IMR-90 (cell line): ENCODE results near the gene CYP46A1. TPM values are rescaled to one million over a fixed set of nuclear protein-coding genes. Genes with fewer than 3 reads are reported as not detected.

Experiments used
- ATAC-seq: fragments of 200-7000 bp; cut with Tn5 transposase; 2 replicates; pipeline ENCODE4 v1.9.1; 2020; ENCODE audit warnings: low read depth, mild to moderate bottlenecking, moderate library complexity
- BruUV-seq: library from RNA; stranded (reverse); fragments of 400-500 nt; replicated peaks from 2 replicates; lab custom pipeline; 2021; lab: Mats Ljungman, UMichigan
- CTCF ChIA-PET: fragments of 300-600 bp; formaldehyde crosslinking; extraction: SDS; loops from one replicate; lab custom pipeline; 2021; ENCODE audit warnings: antibody characterized with exemption; lab: Yijun Ruan, JAX
- POLR2A ChIA-PET: fragments of 300-600 bp; sonication (Branson Sonifier 250); formaldehyde crosslinking; loops from one replicate; lab custom pipeline; 2022; ENCODE audit warnings: antibody characterized with exemption; ENCODE audit not compliant: unreplicated experiment; lab: Charles Lee
- DNase-seq: peaks from one replicate; pipeline ENCODE4 v3.0.0; 2013
- H2AFZ ChIP-seq: replicated peaks from 2 replicates; pipeline ENCODE3; 2013; ENCODE audit warnings: low read length, mild to moderate bottlenecking; ENCODE audit not compliant: poor library complexity
- H2AK5ac ChIP-seq: 2 replicates; pipeline ENCODE4 v1.6.1; 2013; ENCODE audit warnings: low read depth, low read length, inconsistent platforms
- H2AK9ac ChIP-seq: replicated peaks from 2 replicates; pipeline ENCODE3; 2013; ENCODE audit warnings: mild to moderate bottlenecking, low read depth, low read length, moderate library complexity; ENCODE audit not compliant: poor library complexity
- H2BK120ac ChIP-seq: 2 replicates; pipeline ENCODE4 v1.6.1; 2013; ENCODE audit warnings: low read depth, low read length, inconsistent platforms
- H2BK15ac ChIP-seq: 3 replicates; pipeline ENCODE4 v1.6.1; 2013; ENCODE audit warnings: low read depth, low read length, inconsistent platforms
- H2BK20ac ChIP-seq: 2 replicates; pipeline ENCODE4 v1.6.1; 2013; ENCODE audit warnings: low read depth, mild to moderate bottlenecking, inconsistent platforms, low read length, moderate library complexity
- H2BK5ac ChIP-seq: 2 replicates; pipeline ENCODE4 v1.6.1; 2013; ENCODE audit warnings: mild to moderate bottlenecking, low read depth, low read length, inconsistent platforms; ENCODE audit not compliant: poor library complexity, severe bottlenecking
- H3K14ac ChIP-seq: replicated peaks from 2 replicates; pipeline ENCODE4 v1.6.1; 2013; ENCODE audit warnings: low read depth, low read length, inconsistent platforms
- H3K18ac ChIP-seq: 2 replicates; pipeline ENCODE4 v1.6.1; 2013; ENCODE audit warnings: low read depth, low read length, control low read depth
- H3K23ac ChIP-seq: 2 replicates; pipeline ENCODE4 v1.6.1; 2013; ENCODE audit warnings: low read depth, low read length, inconsistent platforms
- H3K27ac ChIP-seq: 2 replicates; pipeline ENCODE4 v1.5.1; 2013; ENCODE audit warnings: mild to moderate bottlenecking, control low read depth, low read length; ENCODE audit not compliant: insufficient read depth
- H3K27me3 ChIP-seq: 2 replicates; pipeline ENCODE4 v1.6.1; 2013; ENCODE audit warnings: low read length; ENCODE audit not compliant: control insufficient read depth, insufficient read depth
- H3K36me3 ChIP-seq: 2 replicates; pipeline ENCODE4 v1.6.1; 2013; ENCODE audit warnings: low read length, mixed read lengths; ENCODE audit not compliant: control insufficient read depth, insufficient read depth
- H3K4ac ChIP-seq: 2 replicates; pipeline ENCODE4 v1.6.1; 2013; ENCODE audit warnings: low read depth, low read length, inconsistent platforms
- H3K4me1 ChIP-seq: 2 replicates; pipeline ENCODE4 v1.6.1; 2013; ENCODE audit warnings: low read length, mixed read lengths; ENCODE audit not compliant: control insufficient read depth, insufficient read depth
- H3K4me2 ChIP-seq: 2 replicates; pipeline ENCODE4 v1.6.1; 2013; ENCODE audit warnings: low read depth, mild to moderate bottlenecking, control low read depth, low read length, moderate library complexity
- H3K4me3 ChIP-seq: 2 replicates; pipeline ENCODE4 v1.5.1; 2013; ENCODE audit warnings: low read depth, mild to moderate bottlenecking, control low read depth, low read length, moderate library complexity; ENCODE audit not compliant: insufficient read depth
- H3K56ac ChIP-seq: 2 replicates; pipeline ENCODE4 v1.6.1; 2013; ENCODE audit warnings: low read length, inconsistent platforms; ENCODE audit not compliant: insufficient read depth; ENCODE audit errors: extremely low read depth
- H3K79me1 ChIP-seq, 2 experiments: 2 replicates each; pipeline ENCODE4 v1.6.1; 2013; ENCODE audit warnings: low read length in 2 of 2, inconsistent platforms in 1 of 2, low read depth in 1 of 2
- H3K9ac ChIP-seq: 2 replicates; pipeline ENCODE4 v1.6.1; 2013; ENCODE audit warnings: low read depth, low read length, control low read depth
- H3K9me1 ChIP-seq: 2 replicates; pipeline ENCODE4 v1.6.1; 2013; ENCODE audit warnings: low read length, inconsistent platforms; ENCODE audit not compliant: insufficient read depth
- H3K9me3 ChIP-seq: 2 replicates; pipeline ENCODE4 v1.6.1; 2013; ENCODE audit warnings: low read length; ENCODE audit not compliant: control insufficient read depth, insufficient read depth
- H4K20me1 ChIP-seq: 2 replicates; pipeline ENCODE4 v1.6.1; 2013; ENCODE audit warnings: low read length, inconsistent platforms; ENCODE audit not compliant: insufficient read depth
- H4K5ac ChIP-seq: 2 replicates; pipeline ENCODE4 v1.6.1; 2013; ENCODE audit warnings: mild to moderate bottlenecking, low read depth, low read length, control low read depth
- H4K8ac ChIP-seq, 2 experiments: 2 replicates each; pipeline ENCODE4 v1.6.1; 2013; ENCODE audit warnings: low read depth in 2 of 2, low read length in 2 of 2, control low read depth in 1 of 2, inconsistent platforms in 1 of 2
- H4K91ac ChIP-seq: 2 replicates; pipeline ENCODE4 v1.6.1; 2013; ENCODE audit warnings: low read depth, low read length, inconsistent platforms; ENCODE audit not compliant: insufficient read depth
- BHLHE40 ChIP-seq: fragments of 150-350 bp; IDR thresholded peaks from 2 replicates; pipeline ENCODE4 v1.6.1; 2016; ENCODE audit warnings: mild to moderate bottlenecking, low read depth, low read length
- CEBPB ChIP-seq: IDR thresholded peaks from 2 replicates; pipeline ENCODE4 v1.6.1; 2012; ENCODE audit warnings: low read depth, low read length, improper control_type of control experiment
- CHD1 ChIP-seq: IDR thresholded peaks from 2 replicates; pipeline ENCODE4 v1.6.1; 2012; ENCODE audit warnings: low read depth, low read length, improper control_type of control experiment
- CTCF ChIP-seq: conservative IDR thresholded peaks from 2 replicates; pipeline ENCODE4 v1.5.1; 2012; ENCODE audit warnings: mild to moderate bottlenecking, low read depth, low read length, improper control_type of control experiment
- ELK1 ChIP-seq: fragments of 150-350 bp; IDR thresholded peaks from 2 replicates; pipeline ENCODE4 v1.6.1; 2016; ENCODE audit warnings: low read depth, mild to moderate bottlenecking, low read length, moderate library complexity, borderline replicate concordance
- MAFK ChIP-seq: IDR thresholded peaks from 2 replicates; pipeline ENCODE4 v1.6.1; 2012; ENCODE audit warnings: low read depth, low read length, improper control_type of control experiment
- MAZ ChIP-seq: IDR thresholded peaks from 2 replicates; pipeline ENCODE4 v1.6.1; 2012; ENCODE audit warnings: low read depth, mild to moderate bottlenecking, low read length, improper control_type of control experiment, moderate library complexity, borderline replicate concordance
- MXI1 ChIP-seq: IDR thresholded peaks from 2 replicates; pipeline ENCODE4 v1.6.1; 2012; ENCODE audit warnings: low read depth, mild to moderate bottlenecking, low read length, moderate library complexity, borderline replicate concordance
- NFE2L2 ChIP-seq: fragments of 150-350 bp; IDR thresholded peaks from 2 replicates; pipeline ENCODE4 v1.6.1; 2016; ENCODE audit warnings: low read depth, mild to moderate bottlenecking, low read length
- POLR2A ChIP-seq: IDR thresholded peaks from 2 replicates; pipeline ENCODE4 v1.6.1; 2012; ENCODE audit warnings: mild to moderate bottlenecking, low read depth, low read length
- RAD21 ChIP-seq: IDR thresholded peaks from 2 replicates; pipeline ENCODE4 v1.6.1; 2012; ENCODE audit warnings: low read length, improper control_type of control experiment
- RCOR1 ChIP-seq: IDR thresholded peaks from 2 replicates; pipeline ENCODE4 v1.6.1; 2012; ENCODE audit warnings: mild to moderate bottlenecking, low read length, improper control_type of control experiment; ENCODE audit not compliant: insufficient replicate concordance
- RFX5 ChIP-seq: IDR thresholded peaks from 2 replicates; pipeline ENCODE4 v1.8.0; 2012; ENCODE audit warnings: low read depth, mild to moderate bottlenecking, low read length, moderate library complexity
- SMC3 ChIP-seq: fragments of 150-350 bp; IDR thresholded peaks from 2 replicates; pipeline ENCODE4 v1.6.1; 2016; ENCODE audit warnings: low read depth, mild to moderate bottlenecking, antibody characterized with exemption, low read length, moderate library complexity
- USF2 ChIP-seq: fragments of 150-350 bp; IDR thresholded peaks from 2 replicates; pipeline ENCODE4 v1.6.1; 2017; ENCODE audit warnings: mild to moderate bottlenecking, antibody characterized with exemption, low read length, low read depth
- WGBS, 2 experiments: methylation state at CpG; one replicate each; pipeline versions ENCODE4 v1.1.5 to v1.1.7; 2013; ENCODE audit warnings: missing lambda C conversion rate in 2 of 2; ENCODE audit not compliant: insufficient read length in 1 of 2; ENCODE audit errors: extremely low coverage in 2 of 2; 5-methylcytosine and 5-hydroxymethylcytosine counted together
- dilution Hi-C: fragments of 300-500 bp; cut with HindIII; formaldehyde crosslinking; loops from one replicate; pipeline ENCODE4 v1.14.3; 2018; ENCODE audit warnings: low sequenced_read_pairs; ENCODE audit not compliant: unreplicated experiment
- in situ Hi-C: fragments of 300-500 bp; cut with MboI; formaldehyde crosslinking; loops from 3 replicates; pipeline ENCODE4 v1.14.3; 2019; ENCODE audit warnings: low sequenced_read_pairs, inconsistent platforms, mixed read lengths
- intact Hi-C: fragments of 100-400 bp; cut with micrococcal nuclease; formaldehyde crosslinking; loops from 2 replicates; pipeline ENCODE4 v1.10.0; 2022
- polyA plus RNA-seq, 3 experiments: library from polyadenylated mRNA; depleted of rRNA; stranded (reverse); fragments of >200 nt; gene quantifications; 2 replicates each; pipeline ENCODE4 v1.2.3, GENCODE V29; 2012; ENCODE audit warnings: low replicate concordance in 1 of 3
- total RNA-seq: library from RNA; depleted of rRNA; stranded (reverse); fragments of >200 nt; gene quantifications from 2 replicates; pipeline ENCODE4 v1.2.3, GENCODE V29; 2012

Gene CYP46A1
- total and polyA plus RNA-seq, 2 of the 4 experiments (the other 2 are of a cell fraction), result 0.18 to 0.31 TPM

- Histone ChIP-seq H3K4me2 (no peak overlapping the region), H3K9ac (no peak overlapping the region), H2BK5ac (no peak overlapping the region), H4K91ac (no peak overlapping the region), H3K27ac (no peak overlapping the region), H3K36me3 (no peaks in the 10 kb centered on the region), H2AK5ac (no peak overlapping the region), H3K56ac (no peak overlapping the region), H3K4me1 (no peaks in the 10 kb centered on the region), H2BK120ac (no peak overlapping the region), H3K27me3 (peaks cover 15% of the 10 kb centered on the region), H3K9me3 (peaks cover 10% of the 10 kb centered on the region), H3K23ac (no peak overlapping the region), H4K8ac (no peak overlapping the region), H2BK20ac (no peak overlapping the region), H3K18ac (no peak overlapping the region), H2AK9ac (no peak overlapping the region), H2BK15ac (no peak overlapping the region), H3K4me3 (no peak overlapping the region), H3K9me1 (no peaks in the 10 kb centered on the region), H3K14ac (no peak overlapping the region), H3K79me1 (no peaks in the 10 kb centered on the region), H2AFZ (no peak overlapping the region), H4K20me1 (no peaks in the 10 kb centered on the region), H4K5ac (no peak overlapping the region), H3K4ac (no peak overlapping the region)
- DNase-seq, result no peak
- dilution Hi-C loops (no loop called here), intact Hi-C loops (no loop called here), in situ Hi-C loops (no loop called here)
- ChIA-PET CTCF (interaction anchor here (0.6 kb wide), 1 partner anchor 195 kb away, joined by 3 read pairs; no protein-coding TSS in a partner anchor), POLR2A (no interaction called here)
- TF ChIP-seq CEBPB (no peak), POLR2A (no peak), USF2 (no peak), ELK1 (no peak), MAZ (no peak), RAD21 (no peak), MXI1 (no peak), CTCF (no peak), SMC3 (no peak), RFX5 (no peak), RCOR1 (no peak), BHLHE40 (no peak), NFE2L2 (no peak), MAFK (no peak), CHD1 (no peak)
- BruUV-seq, result no TSS peak
- ATAC-seq, result no peak
- WGBS, 2 experiments, result no CpG with 5 or more reads among the region's 1 CpG
These were observed 17.2 kb downstream of the CYP46A1 start for GRCh38 chr14:99701260-99701659.
